Neural progenitor cell (in vitro differentiated cells): ENCODE results near the gene SUGCT. TPM values are rescaled to one million over a fixed set of nuclear protein-coding genes. Genes with fewer than 3 reads are reported as not detected.

Experiments
- DNase-seq: peaks from one replicate; pipeline ENCODE4 v3.0.0-alpha.2; 2016; ENCODE audit warnings: low spot score
- H2AFZ ChIP-seq: fragments of 200-600 bp; sonication (generic); replicated peaks from 2 replicates; pipeline ENCODE4 v1.6.1; 2016; ENCODE audit warnings: antibody characterized with exemption
- H3F3A ChIP-seq: fragments of 200-600 bp; sonication (generic); 2 replicates; pipeline ENCODE4 v1.6.1; 2016; ENCODE audit warnings: antibody characterized with exemption, low read depth
- H3K27ac ChIP-seq: fragments of 200-600 bp; sonication (generic); 2 replicates; pipeline ENCODE4 v1.5.1; 2016; ENCODE audit warnings: mild to moderate bottlenecking
- H3K27me3 ChIP-seq: fragments of 200-600 bp; sonication (generic); 2 replicates; pipeline ENCODE4 v1.6.1; 2016; ENCODE audit warnings: mild to moderate bottlenecking, moderate library complexity
- H3K36me3 ChIP-seq: fragments of 200-600 bp; sonication (generic); 2 replicates; pipeline ENCODE4 v1.5.1; 2016
- H3K4me1 ChIP-seq: fragments of 200-600 bp; sonication (generic); 2 replicates; pipeline ENCODE4 v1.6.1; 2016; ENCODE audit warnings: mixed run types
- H3K4me2 ChIP-seq: fragments of 200-600 bp; sonication (generic); 2 replicates; pipeline ENCODE4 v1.6.1; 2016
- H3K4me3 ChIP-seq: fragments of 200-600 bp; sonication (generic); 2 replicates; pipeline ENCODE4 v1.5.1; 2016
- H3K79me2 ChIP-seq: fragments of 200-600 bp; sonication (generic); 2 replicates; pipeline ENCODE4 v1.6.1; 2016; ENCODE audit warnings: low read depth
- H3K9ac ChIP-seq: fragments of 200-600 bp; sonication (generic); 2 replicates; pipeline ENCODE4 v1.6.1; 2016
- H3K9me3 ChIP-seq: fragments of 200-600 bp; sonication (generic); 2 replicates; pipeline ENCODE4 v1.5.1; 2016; ENCODE audit warnings: low read depth
- H4K20me1 ChIP-seq: fragments of 200-600 bp; sonication (generic); 2 replicates; pipeline ENCODE4 v1.6.1; 2016; ENCODE audit warnings: low read depth
- H3K27ac Mint-ChIP-seq: 3 replicates; pipeline ENCODE4 v1.8.0; 2021; ENCODE audit warnings: mixed read lengths
- H3K27me3 Mint-ChIP-seq: 2 replicates; pipeline ENCODE4 v1.8.0; 2022; ENCODE audit warnings: low read depth, mild to moderate bottlenecking, inconsistent platforms, moderate library complexity, mixed read lengths; ENCODE audit not compliant: insufficient read depth
- H3K36me3 Mint-ChIP-seq: 3 replicates; pipeline ENCODE4 v1.8.0; 2021; ENCODE audit warnings: mixed read lengths
- H3K4me1 Mint-ChIP-seq: 3 replicates; pipeline ENCODE4 v1.8.0; 2021; ENCODE audit warnings: mixed read lengths
- H3K4me3 Mint-ChIP-seq: 3 replicates; pipeline ENCODE4 v1.8.0; 2021; ENCODE audit warnings: mild to moderate bottlenecking, moderate library complexity, mixed read lengths
- H3K9me3 Mint-ChIP-seq: 3 replicates; pipeline ENCODE4 v1.8.0; 2020; ENCODE audit warnings: mixed read lengths
- CTCF ChIP-seq: fragments of 200-600 bp; sonication (generic); IDR thresholded peaks from 2 replicates; pipeline ENCODE4 v1.5.1; 2017; ENCODE audit warnings: antibody characterized with exemption, mild to moderate bottlenecking
- EZH2 ChIP-seq: fragments of 200-600 bp; sonication (generic); IDR thresholded peaks from 2 replicates; pipeline ENCODE4 v1.6.1; 2017; ENCODE audit warnings: antibody characterized with exemption, mild to moderate bottlenecking, moderate library complexity
- EZH2phosphoT487 ChIP-seq: fragments of 200-600 bp; sonication (generic); IDR thresholded peaks from 2 replicates; pipeline ENCODE4 v1.6.1; 2017; ENCODE audit warnings: antibody characterized with exemption
- total RNA-seq: library from RNA; depleted of rRNA; stranded (reverse); fragments of >200 nt; gene quantifications from 2 replicates; pipeline ENCODE4 v1.2.3, GENCODE V29; 2015; ENCODE audit warnings: low replicate concordance

The SUGCT gene
- total RNA-seq, 1 donor from 2014 or later = 10.1 TPM

- H3K9ac ChIP-seq = no peak overlapping the region
- no peak for TF ChIP-seq EZH2
- TF ChIP-seq CTCF = no peak
- no peak for TF ChIP-seq EZH2phosphoT487
- H3K4me2 ChIP-seq = no peak overlapping the region
- Mint-ChIP-seq H3K27ac (no peak overlapping the region), H3K36me3 (no peaks in the 10 kb centered on the region), H3K4me1 (peaks cover 10% of the 10 kb centered on the region), H3K4me3 (no peak overlapping the region), H3K27me3 (peaks cover 3% of the 10 kb centered on the region), H3K9me3 (no peaks in the 10 kb centered on the region)
- H3K36me3 ChIP-seq = no peaks in the 10 kb centered on the region
- DNase-seq = no peak
- H3K27me3 ChIP-seq = no peaks in the 10 kb centered on the region
- H3K27ac ChIP-seq = no peak overlapping the region
- no peaks in the 10 kb centered on the region for H4K20me1 ChIP-seq
- no peaks in the 10 kb centered on the region for H3K9me3 ChIP-seq
- no peak overlapping the region for H2AFZ ChIP-seq
- no peaks in the 10 kb centered on the region for H3K4me1 ChIP-seq
- H3K79me2 ChIP-seq = no peaks in the 10 kb centered on the region
- H3K4me3 ChIP-seq = no peak overlapping the region
- no peaks in the 10 kb centered on the region for H3F3A ChIP-seq
These were observed 563.6 kb downstream of the SUGCT start for GRCh38 chr7:40698214-40698920.

GRCh38 chr7:40698921-40699260 lies 564.1 kb downstream of the SUGCT start:
- Mint-ChIP-seq H3K36me3 (no peaks in the 10 kb centered on the region), H3K9me3 (no peaks in the 10 kb centered on the region), H3K27ac (no peak overlapping the region), H3K4me3 (no peak overlapping the region), H3K4me1 (peaks cover 7% of the 10 kb centered on the region), H3K27me3 (peaks cover 3% of the 10 kb centered on the region)
- Histone ChIP-seq H3K4me2 (no peak overlapping the region), H3K9me3 (no peaks in the 10 kb centered on the region), H3F3A (no peaks in the 10 kb centered on the region), H4K20me1 (no peaks in the 10 kb centered on the region), H3K9ac (no peak overlapping the region), H3K79me2 (no peaks in the 10 kb centered on the region), H3K4me3 (no peak overlapping the region), H3K27me3 (no peaks in the 10 kb centered on the region), H3K36me3 (no peaks in the 10 kb centered on the region), H3K4me1 (no peaks in the 10 kb centered on the region), H2AFZ (no peak overlapping the region), H3K27ac (no peak overlapping the region)
- no peak for DNase-seq
- TF ChIP-seq EZH2 (no peak), CTCF (no peak), EZH2phosphoT487 (no peak)

GRCh38 chr7:40700653-40701421 lies 566.0 kb downstream of the SUGCT start:
- Mint-ChIP-seq H3K4me1 (peaks cover 6% of the 10 kb centered on the region), H3K27me3 (peaks cover 3% of the 10 kb centered on the region), H3K36me3 (no peaks in the 10 kb centered on the region), H3K9me3 (no peaks in the 10 kb centered on the region), H3K27ac (no peak overlapping the region), H3K4me3 (no peak overlapping the region)
- Histone ChIP-seq H2AFZ (peak overlapping the region; percentile 22), H3F3A (no peaks in the 10 kb centered on the region), H3K4me3 (no peak overlapping the region), H3K27me3 (no peaks in the 10 kb centered on the region), H3K79me2 (no peaks in the 10 kb centered on the region), H3K4me1 (no peaks in the 10 kb centered on the region), H3K27ac (no peak overlapping the region), H3K9ac (no peak overlapping the region), H3K9me3 (no peaks in the 10 kb centered on the region), H4K20me1 (no peaks in the 10 kb centered on the region), H3K36me3 (no peaks in the 10 kb centered on the region), H3K4me2 (no peak overlapping the region)
- no peak for TF ChIP-seq EZH2phosphoT487
- peak; percentile 11 for TF ChIP-seq CTCF
- no peak for TF ChIP-seq EZH2
- DNase-seq = no peak
